Measurements from ENCODE around the gene IMP3. TPM values are rescaled to one million over a fixed set of nuclear protein-coding genes. Genes with fewer than 3 reads are reported as not detected.

IMP3 gene
- total RNA-seq, 2 donors from 2014 or later = 52.2 to 58.2 TPM

GRCh38 chr15:75649045-75649761, 9.2 kb upstream of the IMP3 start:
- H3K36me3 Mint-ChIP-seq (ENCODE audit: low read depth) = peaks cover 21% of the 10 kb centered on the region
- H3K4me1 Mint-ChIP-seq = peaks cover 50% of the 10 kb centered on the region
- H3K9ac ChIP-seq (ENCODE audit: extremely low read depth, low read length, poor library complexity, severe bottlenecking) = peak overlapping the region; percentile 93
- H3K4me3 Mint-ChIP-seq = peak overlapping the region; percentile 86
- H3K4me1 ChIP-seq (ENCODE audit: control insufficient read depth, insufficient read depth, low read length) = peaks cover 12% of the 10 kb centered on the region
- H3K4me3 ChIP-seq (ENCODE audit: low read length) = peak overlapping the region; percentile 88
- 85 to 89% methylated on average over 8 to 19 of the region's 19 CpGs for WGBS, 2 experiments (ENCODE audit: insufficient coverage in 1 of 2, insufficient read length in 1 of 2)
- peaks cover 18% of the 10 kb centered on the region for H3K36me3 ChIP-seq (ENCODE audit: control insufficient read depth, insufficient read depth, low read length)
- no peaks in the 10 kb centered on the region for H3K9me3 Mint-ChIP-seq
- H3K27me3 ChIP-seq (ENCODE audit: control insufficient read depth, insufficient read depth, low read length, poor library complexity, severe bottlenecking) = peaks cover 9% of the 10 kb centered on the region
- TF ChIP-seq CTCF (conservative IDR thresholded peaks at IDR 0.05) = no peak
- no peak overlapping the region for H3K27ac ChIP-seq (ENCODE audit: low read depth, low read length)
- H3K27me3 Mint-ChIP-seq (ENCODE audit: insufficient read depth) = peaks cover 23% of the 10 kb centered on the region
- peak overlapping the region; percentile 98 for H3K27ac Mint-ChIP-seq
- no peak for DNase-seq
- no peaks in the 10 kb centered on the region for H3K9me3 ChIP-seq (ENCODE audit: control insufficient read depth, low read length)

- Mint-ChIP-seq H3K27me3 (ENCODE audit: insufficient read depth) (peaks cover 23% of the 10 kb centered on the region), H3K4me3 (peak overlapping the region; percentile 86), H3K9me3 (no peaks in the 10 kb centered on the region), H3K36me3 (ENCODE audit: low read depth) (peaks cover 21% of the 10 kb centered on the region), H3K4me1 (peaks cover 50% of the 10 kb centered on the region), H3K27ac (peak overlapping the region; percentile 98)
- H3K4me3 ChIP-seq (ENCODE audit: low read length) = peak overlapping the region; percentile 88
- peak overlapping the region; percentile 89 for H3K27ac ChIP-seq (ENCODE audit: low read depth, low read length)
- WGBS, 2 experiments (ENCODE audit: insufficient coverage in 1 of 2, insufficient read length in 1 of 2) = 2% methylated on average over 17 to 34 of the region's 34 CpGs
- no peaks in the 10 kb centered on the region for H3K9me3 ChIP-seq (ENCODE audit: control insufficient read depth, low read length)
- peak; percentile 85 for DNase-seq
- H3K4me1 ChIP-seq (ENCODE audit: control insufficient read depth, insufficient read depth, low read length) = peaks cover 12% of the 10 kb centered on the region
- H3K36me3 ChIP-seq (ENCODE audit: control insufficient read depth, insufficient read depth, low read length) = peaks cover 18% of the 10 kb centered on the region
- TF ChIP-seq CTCF (conservative IDR thresholded peaks at IDR 0.05) = peak; percentile 6
- peak overlapping the region; percentile 93 for H3K9ac ChIP-seq (ENCODE audit: extremely low read depth, low read length, poor library complexity, severe bottlenecking)
- H3K27me3 ChIP-seq (ENCODE audit: control insufficient read depth, insufficient read depth, low read length, poor library complexity, severe bottlenecking) = peaks cover 9% of the 10 kb centered on the region
Observed at GRCh38 chr15:75648156-75649000, 8.4 kb upstream of the IMP3 start.

- peak within 1 kb of the TSS; percentile 98 for H3K27ac Mint-ChIP-seq
- H3K27me3 ChIP-seq (ENCODE audit: control insufficient read depth, insufficient read depth, low read length, poor library complexity, severe bottlenecking) = peaks cover 9% of the 10 kb centered on the region
- H3K9ac ChIP-seq (ENCODE audit: extremely low read depth, low read length, poor library complexity, severe bottlenecking) = peak within 1 kb of the TSS; percentile 93
- peaks cover 18% of the 10 kb centered on the region for H3K36me3 ChIP-seq (ENCODE audit: control insufficient read depth, insufficient read depth, low read length)
- H3K4me1 Mint-ChIP-seq = peaks cover 47% of the 10 kb centered on the region
- peak within 1 kb of the TSS; percentile 89 for H3K27ac ChIP-seq (ENCODE audit: low read depth, low read length)
- DNase-seq = peak; percentile 94
- peaks cover 23% of the 10 kb centered on the region for H3K27me3 Mint-ChIP-seq (ENCODE audit: insufficient read depth)
- H3K36me3 Mint-ChIP-seq (ENCODE audit: low read depth) = peaks cover 21% of the 10 kb centered on the region
- peak; percentile 72 for TF ChIP-seq CTCF (conservative IDR thresholded peaks at IDR 0.05)
- peak within 1 kb of the TSS; percentile 88 for H3K4me3 ChIP-seq (ENCODE audit: low read length)
- no peaks in the 10 kb centered on the region for H3K9me3 ChIP-seq (ENCODE audit: control insufficient read depth, low read length)
- H3K4me3 Mint-ChIP-seq = peak within 1 kb of the TSS; percentile 86
- peaks cover 12% of the 10 kb centered on the region for H3K4me1 ChIP-seq (ENCODE audit: control insufficient read depth, insufficient read depth, low read length)
- H3K9me3 Mint-ChIP-seq = no peaks in the 10 kb centered on the region
- WGBS, 2 experiments (ENCODE audit: insufficient coverage in 1 of 2, insufficient read length in 1 of 2) = 0% methylated on average over 10 to 76 of the region's 76 CpGs
Observed at GRCh38 chr15:75647370-75648155, 7.5 kb upstream of the IMP3 start, which contains the start of gene SNX33. TSS of gene SNX33 (plus strand) at chr15:75647912. CDS start at chr15:75649103, 1,191 bp downstream.

Data from endodermal cell (in vitro differentiated cells).